ENCODE results near the gene SCYL3.

GRCh38 chr1:169844941-169845608 lies 48.6 kb downstream of the SCYL3 start:
- TF ChIP-seq CTCF (IDR thresholded peaks at IDR 0.05) (no peak), POLR2A (IDR thresholded peaks at IDR 0.05) (no peak)

Measured in lower leg skin (tissue), 3 donors.